H9 (cell line): ENCODE data around the gene ADAMTS17. TPM values are rescaled to one million over a fixed set of nuclear protein-coding genes. Genes with fewer than 3 reads are reported as not detected.

Experiments
- DNase-seq: peaks from one replicate; pipeline ENCODE4 v3.0.0-alpha.2; 2017
- H2AFZ ChIP-seq: one replicate; pipeline ENCODE4 v1.6.1; 2013; ENCODE audit warnings: mild to moderate bottlenecking, low read length, control low read depth, moderate library complexity
- H2AK5ac ChIP-seq: 2 replicates; pipeline ENCODE4 v1.6.1; 2013; ENCODE audit warnings: low read length, control low read depth, mixed read lengths; ENCODE audit not compliant: insufficient read length
- H2BK120ac ChIP-seq: one replicate; pipeline ENCODE4 v1.6.1; 2013; ENCODE audit warnings: low read depth, mild to moderate bottlenecking, low read length, control low read depth, inconsistent platforms; ENCODE audit not compliant: poor library complexity, severe bottlenecking
- H2BK12ac ChIP-seq: 2 replicates; pipeline ENCODE4 v1.6.1; 2013; ENCODE audit warnings: low read length, control low read depth, mixed read lengths, low read depth; ENCODE audit not compliant: insufficient read length
- H2BK15ac ChIP-seq: 2 replicates; pipeline ENCODE4 v1.6.1; 2013; ENCODE audit warnings: low read depth, low read length, control low read depth
- H2BK20ac ChIP-seq: one replicate; pipeline ENCODE4 v1.6.1; 2013; ENCODE audit warnings: low read depth, mild to moderate bottlenecking, low read length, control low read depth, inconsistent platforms; ENCODE audit not compliant: poor library complexity, severe bottlenecking
- H2BK5ac ChIP-seq: 2 replicates; pipeline ENCODE4 v1.6.1; 2013; ENCODE audit warnings: low read length, control low read depth, mixed read lengths; ENCODE audit not compliant: insufficient read length
- H3K14ac ChIP-seq: 2 replicates; pipeline ENCODE4 v1.6.1; 2013; ENCODE audit warnings: low read length, control low read depth; ENCODE audit not compliant: insufficient read depth
- H3K18ac ChIP-seq: 2 replicates; pipeline ENCODE4 v1.6.1; 2013; ENCODE audit warnings: low read depth, mild to moderate bottlenecking, mixed read lengths, low read length, control low read depth; ENCODE audit not compliant: insufficient read length
- H3K23ac ChIP-seq: 2 replicates; pipeline ENCODE4 v1.6.1; 2013; ENCODE audit warnings: low read length, control low read depth, mixed read lengths, low read depth; ENCODE audit not compliant: insufficient read length
- H3K23me2 ChIP-seq: 2 replicates; pipeline ENCODE4 v1.6.1; 2013; ENCODE audit warnings: low read depth, mild to moderate bottlenecking, mixed read lengths, low read length, control low read depth; ENCODE audit not compliant: insufficient read length, poor library complexity, severe bottlenecking
- H3K27ac ChIP-seq: 2 replicates; pipeline ENCODE4 v1.5.1; 2013; ENCODE audit warnings: low read length, control low read depth, mixed read lengths, low read depth; ENCODE audit not compliant: insufficient read length
- H3K27me3 ChIP-seq: 2 replicates; pipeline ENCODE4 v1.6.1; 2013; ENCODE audit warnings: low read length, control low read depth, inconsistent platforms; ENCODE audit not compliant: insufficient read depth
- H3K4ac ChIP-seq: 2 replicates; pipeline ENCODE4 v1.6.1; 2013; ENCODE audit warnings: low read depth, mild to moderate bottlenecking, control low read depth, inconsistent platforms, low read length, moderate library complexity
- H3K4me1 ChIP-seq: 2 replicates; pipeline ENCODE4 v1.6.1; 2013; ENCODE audit warnings: low read length, control low read depth, inconsistent platforms; ENCODE audit not compliant: insufficient read depth
- H3K4me2 ChIP-seq: 2 replicates; pipeline ENCODE4 v1.6.1; 2013; ENCODE audit warnings: low read length, control low read depth, mixed read lengths; ENCODE audit not compliant: insufficient read length, insufficient read depth
- H3K56ac ChIP-seq: 2 replicates; pipeline ENCODE4 v1.6.1; 2013; ENCODE audit warnings: low read depth, mild to moderate bottlenecking, mixed read lengths, low read length, control low read depth; ENCODE audit not compliant: insufficient read length
- H3K79me1 ChIP-seq: 2 replicates; pipeline ENCODE4 v1.6.1; 2013; ENCODE audit warnings: low read depth, mild to moderate bottlenecking, moderate library complexity, low read length, control low read depth, inconsistent platforms; ENCODE audit not compliant: insufficient read depth, poor library complexity, severe bottlenecking
- H3K79me2 ChIP-seq: 2 replicates; pipeline ENCODE4 v1.6.1; 2013; ENCODE audit warnings: low read length, control low read depth, inconsistent platforms; ENCODE audit not compliant: insufficient read depth
- H3K9ac ChIP-seq: 2 replicates; pipeline ENCODE4 v1.6.1; 2013; ENCODE audit warnings: low read length, control low read depth, mixed read lengths; ENCODE audit not compliant: insufficient read length; ENCODE audit errors: extremely low read depth
- H3K9me3 ChIP-seq: one replicate; pipeline ENCODE4 v1.6.1; 2013; ENCODE audit warnings: low read depth, low read length, inconsistent platforms; ENCODE audit not compliant: control insufficient read depth
- H3T11ph ChIP-seq: one replicate; pipeline ENCODE4 v1.6.1; 2013; ENCODE audit warnings: mild to moderate bottlenecking, low read length, control low read depth, inconsistent platforms
- H4K20me1 ChIP-seq: one replicate; pipeline ENCODE4 v1.6.1; 2013; ENCODE audit not compliant: control insufficient read depth, insufficient read length, insufficient read depth
- H4K5ac ChIP-seq: 2 replicates; pipeline ENCODE4 v1.6.1; 2013; ENCODE audit warnings: low read depth, mild to moderate bottlenecking, mixed read lengths, low read length, control low read depth; ENCODE audit not compliant: insufficient read length
- H4K8ac ChIP-seq: replicated peaks from 2 replicates; pipeline ENCODE4 v1.6.1; 2013; ENCODE audit warnings: low read length, control low read depth, mixed read lengths, low read depth; ENCODE audit not compliant: insufficient read length
- H4K91ac ChIP-seq: 2 replicates; pipeline ENCODE4 v1.6.1; 2013; ENCODE audit warnings: low read depth, mild to moderate bottlenecking, moderate library complexity, mixed read lengths, low read length, control low read depth; ENCODE audit not compliant: insufficient read length
- H3K27ac Mint-ChIP-seq, 3 experiments: 2 replicates in 2 of 3; 3 replicates in 1 of 3; pipeline ENCODE4 v1.8.0; 2020 to 2021; ENCODE audit warnings: mixed read lengths in 3 of 3, mild to moderate bottlenecking in 1 of 3, moderate library complexity in 1 of 3
- H3K27me3 Mint-ChIP-seq: 2 replicates; pipeline ENCODE4 v1.8.0; 2021; ENCODE audit warnings: low read depth, mild to moderate bottlenecking, moderate library complexity, mixed read lengths
- H3K36me3 Mint-ChIP-seq, 3 experiments: 2 replicates in 2 of 3; 3 replicates in 1 of 3; pipeline ENCODE4 v1.8.0; 2020 to 2021; ENCODE audit warnings: low read depth in 3 of 3, mixed read lengths in 3 of 3; ENCODE audit not compliant: insufficient read depth in 1 of 3
- H3K4me1 Mint-ChIP-seq, 2 experiments: 2 replicates each; pipeline ENCODE4 v1.8.0; 2020; ENCODE audit warnings: mixed read lengths in 2 of 2
- H3K4me3 Mint-ChIP-seq, 2 experiments: 2 replicates in 1 of 2; 3 replicates in 1 of 2; pipeline ENCODE4 v1.8.0; 2020 to 2021; ENCODE audit warnings: mild to moderate bottlenecking in 2 of 2, mixed read lengths in 2 of 2, moderate library complexity in 1 of 2
- H3K9me3 Mint-ChIP-seq, 2 experiments: 2 replicates in 1 of 2; 3 replicates in 1 of 2; pipeline ENCODE4 v1.8.0; 2020; ENCODE audit warnings: mild to moderate bottlenecking in 2 of 2, mixed read lengths in 2 of 2, moderate library complexity in 1 of 2
- CTCF ChIP-seq: fragments of 200-600 bp; sonication (generic); conservative IDR thresholded peaks from 3 replicates; pipeline ENCODE4 v1.8.0; 2021; ENCODE audit warnings: antibody characterized with exemption, mild to moderate bottlenecking
- WGBS: extraction: QIAGEN DNeasy Blood & Tissue Kit; methylation state at CpG from one replicate; pipeline ENCODE4 v1.1.7; 2013; ENCODE audit warnings: missing lambda C conversion rate, low lambda C conversion rate, mixed read lengths; ENCODE audit not compliant: insufficient read length; ENCODE audit errors: extremely low coverage; 5-methylcytosine and 5-hydroxymethylcytosine counted together
- total RNA-seq: library from RNA; stranded (reverse); gene quantifications from 2 replicates; pipeline ENCODE4 v1.2.1, GENCODE V29; 2021

ADAMTS17 gene
- total RNA-seq, 1 experiment from 2014 or later, result 2.9 TPM

DNA sequence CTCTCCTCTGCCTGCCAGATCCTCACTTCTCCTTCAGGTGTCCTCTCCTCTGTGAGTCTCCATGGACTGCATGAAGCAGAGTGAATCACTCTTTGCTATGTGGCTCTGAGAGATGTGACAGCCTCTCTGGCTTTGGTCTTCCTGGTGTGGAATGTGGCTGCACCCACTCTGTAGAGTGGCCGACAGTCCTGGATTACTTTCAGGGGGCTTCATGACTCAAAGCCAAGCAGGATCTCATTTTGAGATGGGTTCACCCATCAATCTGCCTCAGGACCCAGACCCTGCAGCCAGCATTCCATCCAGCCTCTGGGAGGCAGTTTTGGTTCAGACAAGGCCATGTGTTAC, 386.6 kb downstream of the ADAMTS17 start:
- no peak for DNase-seq
- H3K4me1 Mint-ChIP-seq, result peaks cover 3 to 9% of the 10 kb centered on the region in 2 experiments; a peak in 2 of 4 replicates
- H3K79me1 ChIP-seq, result no peaks in the 10 kb centered on the region

More for the DNA sequence above, 386.6 kb downstream of the ADAMTS17 start:
- H3K27ac ChIP-seq, result no peak overlapping the region
- no peaks in the 10 kb centered on the region; the same call in 1 of the 2 replicates for H3K4me1 ChIP-seq
- H4K5ac ChIP-seq, result no peak overlapping the region
- no CpG with 5 or more reads among the region's 1 CpG for WGBS
- no peaks in the 10 kb centered on the region; a peak in 1 of 7 replicates for H3K36me3 Mint-ChIP-seq
- H3K9ac ChIP-seq, result no peak overlapping the region
- H2BK15ac ChIP-seq, result no peak overlapping the region
- H3K9me3 Mint-ChIP-seq, result no peaks in the 10 kb centered on the region; a peak in 2 of 5 replicates
- no peak overlapping the region for H3K18ac ChIP-seq
- no peaks in the 10 kb centered on the region for H3K79me2 ChIP-seq
- H3K27ac Mint-ChIP-seq, result no peak overlapping the region
- no peaks in the 10 kb centered on the region for H3K9me3 ChIP-seq
- no peak overlapping the region for H2BK20ac ChIP-seq
- no peak overlapping the region for H4K91ac ChIP-seq
- H3K4me2 ChIP-seq, result no peak overlapping the region
- H4K20me1 ChIP-seq, result no peaks in the 10 kb centered on the region
- H2AFZ ChIP-seq, result no peak overlapping the region
- no peak overlapping the region for H4K8ac ChIP-seq
- H2BK120ac ChIP-seq, result no peak overlapping the region
- H3K4me3 Mint-ChIP-seq, result no peak overlapping the region
- no peak for TF ChIP-seq CTCF
- no peak overlapping the region for H3K4ac ChIP-seq
- H3T11ph ChIP-seq, result no peak overlapping the region
- H2BK5ac ChIP-seq, result no peak overlapping the region
- no peak overlapping the region for H3K14ac ChIP-seq
- H3K27me3 ChIP-seq, result no peaks in the 10 kb centered on the region
- no peaks in the 10 kb centered on the region for H3K23me2 ChIP-seq
- H3K27me3 Mint-ChIP-seq, result peaks cover 10% of the 10 kb centered on the region
- H2BK12ac ChIP-seq, result no peak overlapping the region
- H2AK5ac ChIP-seq, result no peak overlapping the region
- H3K23ac ChIP-seq, result no peak overlapping the region
- no peak overlapping the region for H3K56ac ChIP-seq
